Pons (tissue), 1 donor: ENCODE measurements around the gene DNAJC8.

Experiments
- DNase-seq: peaks from one replicate; pipeline ENCODE4 v3.0.0-alpha.2; 2016; ENCODE audit warnings: low spot score

DNAJC8 gene

DNA sequence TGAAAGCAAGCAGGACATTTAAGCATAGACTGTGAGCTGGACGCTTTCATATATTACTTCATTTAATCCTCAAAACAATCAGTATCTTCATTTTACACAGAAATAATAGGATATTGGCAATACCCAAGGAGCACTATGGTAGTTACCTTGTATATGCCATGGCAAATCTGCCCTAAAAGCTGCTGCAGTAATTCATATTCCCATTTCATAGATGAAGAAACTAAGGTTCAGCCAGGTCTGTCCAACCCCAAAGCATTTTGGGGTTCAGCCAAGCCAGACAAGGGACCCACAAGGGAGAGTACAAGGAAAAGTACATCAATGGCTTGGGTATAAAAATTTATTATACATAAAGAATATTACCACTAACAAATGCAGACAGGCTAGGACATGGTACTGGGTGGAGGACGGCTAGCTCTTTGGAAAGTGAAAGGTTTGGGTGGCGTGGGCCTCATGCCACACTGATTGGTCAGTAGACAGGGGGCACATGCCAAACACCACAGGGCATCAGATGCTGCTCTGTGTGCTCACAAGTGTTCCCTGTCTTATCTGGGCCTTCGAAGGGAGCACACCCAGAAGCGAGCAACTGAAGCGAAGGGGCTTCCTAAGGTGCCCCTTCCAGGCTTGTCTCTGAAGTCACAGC, 32.5 kb downstream of the DNAJC8 start:
- DNase-seq: no peak

DNA sequence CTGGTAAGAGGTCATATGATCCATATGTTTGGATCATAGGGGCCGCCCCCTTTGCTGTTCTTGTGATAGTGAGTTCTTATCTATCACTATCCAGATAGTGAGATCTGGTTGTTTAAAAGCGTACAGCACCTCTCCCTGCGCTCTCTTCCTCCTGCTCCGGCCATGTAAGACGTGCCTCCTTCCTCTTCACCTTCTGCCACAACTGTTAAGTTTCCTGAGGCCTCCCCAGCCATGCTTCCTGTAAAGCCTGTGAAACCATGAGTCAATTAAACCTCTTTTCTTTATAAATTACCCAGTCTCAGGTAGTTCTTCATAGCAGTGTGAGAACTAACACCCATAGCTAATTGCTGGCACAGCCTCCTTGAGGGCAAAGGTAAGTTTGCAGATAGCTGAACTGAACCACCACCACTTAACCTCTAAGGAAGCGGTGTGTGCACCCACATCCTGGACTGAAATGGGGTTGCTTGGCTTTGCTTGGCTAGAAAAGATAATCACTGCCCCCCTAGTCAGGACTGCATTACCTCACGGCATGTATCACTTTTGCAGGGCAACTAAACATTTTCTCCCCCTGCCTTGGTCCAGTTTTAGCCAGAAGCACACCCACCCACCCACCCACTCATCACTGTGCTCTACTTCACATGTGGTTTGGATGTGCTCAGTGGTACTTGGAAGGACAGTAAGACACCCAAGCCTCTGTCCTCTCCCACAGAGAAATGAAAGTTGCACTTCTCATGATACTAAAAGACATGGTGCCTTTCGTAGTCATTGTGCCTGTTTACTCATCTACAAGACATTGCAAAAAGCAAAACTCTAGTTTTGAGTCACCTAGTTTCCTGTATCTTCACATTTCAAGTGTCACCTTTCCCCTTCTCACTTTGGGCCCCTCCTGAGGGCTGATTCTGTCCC, 33.2 kb downstream of the DNAJC8 start:
- DNase-seq: no peak

DNA sequence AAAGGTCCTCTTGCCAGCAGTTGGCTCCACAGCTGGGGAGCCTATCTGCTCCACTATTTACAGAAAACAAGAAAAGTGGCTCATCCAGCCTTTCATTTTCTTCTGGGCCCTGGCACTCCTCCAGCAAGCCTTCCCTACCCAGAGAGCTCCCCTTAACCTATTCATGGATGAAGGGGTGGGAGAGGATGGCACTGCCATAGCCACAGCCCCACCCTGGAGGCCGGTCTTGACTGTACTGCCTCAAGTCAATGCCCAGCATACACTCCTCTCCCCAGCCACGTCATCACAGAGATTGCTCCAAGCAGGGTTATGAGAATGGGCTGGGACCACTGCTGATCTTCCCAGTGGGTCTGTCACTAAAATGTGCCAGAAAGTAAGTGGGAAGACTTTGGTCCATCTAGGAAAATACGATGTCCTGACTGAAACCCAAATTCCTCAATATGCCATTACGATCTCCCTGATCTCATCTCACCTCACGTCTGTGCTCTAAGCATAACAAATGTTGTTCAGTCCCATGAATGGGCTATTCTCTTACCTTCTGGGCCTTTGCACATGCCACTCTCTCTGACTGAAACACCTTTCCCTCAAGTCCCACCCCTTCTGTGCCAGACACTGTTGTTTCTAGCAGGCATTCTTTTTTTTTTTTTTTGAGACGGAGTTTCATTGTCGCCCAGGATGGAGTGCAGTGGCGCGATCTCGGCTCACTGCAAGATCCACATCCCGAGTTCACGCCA, 35.0 kb downstream of the DNAJC8 start:
- no peak for DNase-seq

DNA sequence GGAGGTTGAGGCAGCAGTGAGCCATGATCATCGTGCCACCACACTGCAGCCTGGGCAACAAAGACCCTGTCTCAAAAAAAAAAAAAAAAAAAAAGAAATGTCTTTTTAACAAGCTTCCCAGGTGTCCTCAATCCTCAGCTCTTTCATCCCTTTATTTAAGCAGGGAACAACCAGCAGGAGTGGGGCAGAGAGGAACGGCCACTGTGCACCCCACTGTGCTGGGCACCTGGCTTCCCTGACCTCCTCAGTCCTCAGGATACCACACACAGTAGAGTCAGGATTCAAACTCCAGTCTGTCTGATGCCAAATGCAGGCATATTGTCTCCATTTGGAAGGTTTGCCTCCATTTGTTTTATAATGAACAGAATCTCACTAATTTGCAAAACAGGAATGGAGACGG, 36.5 kb downstream of the DNAJC8 start:
- no peak for DNase-seq

DNA sequence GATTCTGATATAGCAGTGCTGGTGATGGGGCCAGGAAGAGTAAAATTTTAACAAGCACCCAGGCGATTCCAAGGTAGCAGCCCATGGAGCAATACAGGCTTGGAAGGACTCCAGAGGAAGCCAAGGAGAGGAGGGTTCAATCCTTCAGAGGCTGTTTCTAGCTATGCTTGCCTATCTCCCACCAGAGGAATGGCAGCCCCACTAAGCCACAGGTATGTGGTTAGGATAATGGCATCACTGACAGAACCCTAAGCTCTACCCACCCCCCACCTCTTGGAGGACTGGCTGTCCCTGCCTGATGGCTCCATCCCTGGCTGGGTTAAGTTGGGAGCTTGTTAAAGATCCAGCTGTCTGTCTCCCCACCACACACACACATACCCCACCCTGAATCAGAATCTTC, 37.0 kb downstream of the DNAJC8 start:
- DNase-seq: no peak

DNA sequence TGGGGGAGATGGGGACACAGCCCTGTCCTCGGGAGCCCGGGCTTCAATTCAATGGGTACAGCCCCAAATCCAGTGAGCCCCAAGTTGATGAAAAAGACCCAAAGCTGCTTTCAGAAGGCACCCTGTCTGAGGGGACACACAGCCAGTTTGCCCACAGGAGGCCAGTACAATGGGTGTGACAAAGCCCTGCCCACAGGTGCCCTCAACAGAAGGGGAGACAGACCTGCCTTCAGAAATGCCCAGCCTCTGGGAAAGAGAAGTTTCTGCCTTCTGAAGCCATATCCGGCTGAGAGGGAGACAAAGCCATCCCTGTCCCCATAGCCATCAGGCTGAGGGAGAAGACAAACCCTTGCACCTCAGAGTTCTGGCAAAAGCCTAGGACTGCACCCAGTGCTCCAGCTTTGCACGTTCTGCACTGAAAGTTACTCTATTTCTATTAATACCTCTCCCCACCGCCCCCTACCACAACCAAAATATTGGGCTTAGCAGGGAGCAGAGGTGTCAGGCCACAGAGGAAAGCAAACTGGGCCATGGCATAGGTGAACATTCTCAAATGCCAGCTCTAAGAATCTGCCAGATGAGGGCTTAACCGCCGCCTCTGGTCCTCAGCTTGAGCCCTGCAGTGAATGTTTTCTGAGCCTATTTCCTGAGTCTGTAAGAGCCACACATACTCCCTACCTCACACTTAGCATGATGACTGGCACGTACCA, 38.3 kb downstream of the DNAJC8 start:
- DNase-seq: no peak

DNA sequence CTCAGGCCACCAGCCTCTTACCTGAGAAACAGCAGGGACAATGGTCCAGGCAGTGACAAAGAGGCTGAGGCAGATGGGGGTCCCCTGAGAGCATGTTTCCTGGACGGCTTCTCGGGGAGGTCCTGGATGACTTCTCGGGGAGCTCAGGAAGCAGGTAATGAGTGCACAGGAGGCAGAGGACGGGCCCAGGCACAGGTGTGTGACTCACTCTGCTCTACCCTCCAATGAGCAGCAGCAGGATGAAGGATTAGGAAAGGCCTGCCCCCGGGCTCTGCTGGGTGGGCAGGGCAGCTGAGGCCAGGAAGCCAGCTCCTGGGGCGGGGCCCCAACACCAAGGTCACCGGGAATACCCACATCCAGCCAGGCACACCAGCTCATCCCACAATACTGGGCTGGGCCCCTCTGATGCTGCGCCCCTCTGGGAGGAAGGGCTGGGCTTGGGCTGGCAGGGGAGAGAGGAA, 39.1 kb downstream of the DNAJC8 start:
- no peak for DNase-seq

DNA sequence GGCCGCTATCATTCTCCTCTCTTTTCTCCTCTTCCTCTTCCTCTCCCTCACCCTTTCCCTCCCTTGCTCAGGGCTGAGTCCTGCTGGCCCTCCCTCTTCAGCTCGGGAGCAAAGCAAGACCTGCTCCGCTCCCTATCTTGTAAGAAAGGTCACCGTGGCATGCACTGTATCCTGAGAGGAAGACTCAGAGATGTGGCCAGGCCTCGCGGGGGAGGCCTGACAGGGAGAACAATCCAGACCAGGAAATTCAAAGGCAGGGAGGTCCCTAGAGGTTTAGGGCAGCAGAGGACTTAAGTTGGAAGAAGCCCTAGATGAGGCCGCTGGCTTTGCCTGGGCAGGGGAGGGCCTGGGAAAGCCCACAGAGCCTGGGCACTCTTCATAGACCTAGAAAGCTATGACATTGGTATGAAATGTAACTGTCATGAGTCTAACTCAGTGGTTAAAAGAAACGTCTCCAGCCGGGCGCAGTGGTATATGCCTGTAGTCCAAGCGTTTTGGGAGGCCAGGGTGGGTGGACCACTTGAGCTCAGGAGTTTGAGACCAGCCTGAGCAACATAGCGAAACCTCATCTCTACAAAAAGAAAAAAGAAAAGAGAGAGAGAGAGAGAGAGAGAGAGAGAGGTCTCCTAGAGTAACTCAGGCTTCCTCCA, 41.7 kb downstream of the DNAJC8 start:
- no peak for DNase-seq

DNA sequence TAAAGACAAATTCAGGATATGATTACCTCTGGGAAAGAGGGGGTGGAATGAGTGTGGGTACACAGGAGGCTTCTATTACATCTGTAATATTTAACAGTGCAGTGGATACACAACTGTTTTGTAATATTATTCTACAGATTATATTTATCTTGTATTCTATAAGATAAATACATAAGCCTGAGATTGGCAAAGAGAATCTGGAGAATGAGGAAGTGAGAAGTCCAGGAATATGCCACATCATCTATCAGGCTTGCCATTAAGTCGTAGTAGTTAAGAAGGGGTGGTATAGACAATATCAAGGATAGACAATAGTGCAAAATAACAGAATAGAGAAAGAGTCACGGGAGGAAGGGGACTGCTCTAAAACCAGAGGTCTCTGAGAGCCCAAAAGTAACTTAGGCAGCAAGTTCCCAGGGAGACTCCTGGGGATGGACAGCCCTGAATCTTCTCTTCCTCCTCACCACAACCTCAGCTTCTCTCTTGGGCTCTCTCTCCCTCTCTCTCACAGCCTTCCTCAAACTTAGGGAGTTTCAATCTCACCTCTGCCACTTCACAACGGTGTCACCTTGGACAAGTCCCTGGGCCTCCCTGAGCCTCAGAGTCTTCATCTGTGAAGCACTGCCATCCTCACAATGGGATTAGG, 42.4 kb downstream of the DNAJC8 start:
- no peak for DNase-seq

DNA sequence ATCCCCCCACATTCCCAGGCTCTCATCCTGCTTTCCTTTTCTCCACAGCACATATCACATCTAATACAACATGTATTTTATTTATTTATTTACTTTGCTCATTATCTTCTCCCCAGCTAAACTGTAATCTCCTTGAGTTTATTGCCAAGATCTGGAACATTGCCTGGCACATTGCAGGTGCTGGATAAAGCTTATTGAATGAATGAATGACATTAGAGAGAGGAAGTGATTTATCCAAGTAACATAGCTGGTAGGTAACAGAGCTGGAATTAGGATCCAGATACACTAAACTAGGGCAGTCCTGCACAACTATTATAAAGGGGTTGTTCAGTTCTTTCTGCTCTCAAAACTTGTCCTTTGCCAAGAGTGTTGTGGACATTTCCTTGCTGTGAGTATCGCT, 47.8 kb downstream of the DNAJC8 start:
- DNase-seq: no peak

DNA sequence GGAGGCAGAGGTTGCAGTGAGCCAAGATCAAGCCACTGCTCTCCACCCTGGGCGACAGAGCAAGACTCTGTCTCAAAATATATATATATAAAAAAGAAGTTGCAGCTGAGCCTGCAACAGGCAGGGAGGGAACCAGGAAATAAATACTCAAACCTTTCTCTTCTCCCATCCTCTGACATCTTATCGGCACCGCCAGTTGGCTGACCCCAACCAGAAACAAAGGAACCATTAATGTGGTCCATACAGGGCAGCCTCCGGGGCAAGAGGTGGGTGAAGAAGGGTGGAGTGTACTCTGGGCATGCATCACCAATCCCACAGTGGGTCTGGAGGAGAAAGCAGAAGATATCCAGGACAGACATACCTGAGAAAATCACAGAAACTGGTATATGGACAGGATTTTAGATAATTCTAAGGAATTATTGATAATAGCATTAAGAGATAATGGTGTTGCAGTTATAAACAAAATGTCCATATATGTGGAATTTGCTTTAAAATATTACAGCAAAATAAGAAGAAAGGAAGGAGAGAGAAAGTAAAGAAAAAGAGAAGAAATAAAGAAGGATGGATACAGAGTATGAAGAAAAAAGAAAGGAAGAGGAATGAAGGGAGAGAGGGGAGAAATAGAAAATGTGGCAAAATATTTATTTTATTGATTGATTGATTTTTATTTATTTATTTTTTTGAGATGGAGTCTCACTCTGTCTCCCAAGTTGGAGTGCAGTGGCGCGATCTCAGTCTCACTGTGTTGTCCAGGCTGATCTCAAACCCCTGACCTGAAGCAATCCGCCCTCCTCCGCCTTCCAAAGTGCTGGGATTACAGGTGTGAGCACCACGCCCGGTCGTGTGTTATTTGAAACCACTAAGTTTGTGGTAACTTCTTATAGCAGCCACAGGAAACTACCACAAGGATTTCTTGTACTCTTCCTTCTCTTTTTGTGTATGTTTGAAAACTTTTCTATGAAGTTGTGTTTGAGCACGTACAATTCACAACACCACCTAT, 52.2 kb downstream of the DNAJC8 start:
- DNase-seq: no peak

DNA sequence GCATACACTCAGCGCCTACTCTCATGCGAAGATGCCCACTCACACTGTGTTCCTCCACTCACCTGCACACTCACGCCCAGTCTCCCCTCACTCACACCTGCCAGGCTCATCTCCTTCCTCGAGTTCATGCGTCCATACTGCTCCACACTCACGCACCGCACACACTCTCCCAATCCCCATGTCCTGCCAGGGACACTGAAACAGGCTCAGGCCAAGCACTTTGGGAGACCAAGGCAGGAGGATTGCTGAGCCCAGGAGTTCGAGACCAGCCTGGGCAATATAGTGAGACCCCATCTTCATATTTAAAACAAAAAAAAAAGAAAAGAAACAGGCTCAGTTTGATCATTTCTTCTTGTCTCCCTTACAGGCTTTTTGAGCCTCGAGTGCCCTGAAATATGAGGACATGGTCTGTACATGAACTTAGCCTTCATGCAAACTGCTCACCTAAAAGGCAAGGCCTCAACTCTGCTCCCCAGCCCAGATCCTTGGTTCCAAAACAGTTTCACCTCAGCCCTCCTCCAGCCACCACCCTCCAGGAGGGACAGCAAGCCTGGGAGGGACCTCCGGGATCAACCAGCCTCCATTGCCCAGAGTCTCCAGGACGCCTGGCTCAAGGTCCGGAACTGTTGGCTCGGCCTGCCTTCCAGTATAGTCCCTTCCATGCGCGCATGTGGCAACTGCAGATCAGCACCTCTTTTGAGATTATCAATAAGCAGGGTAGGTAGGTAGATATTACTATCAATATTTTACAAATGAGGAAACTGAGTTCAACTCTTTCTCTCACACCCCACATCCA, 53.9 kb downstream of the DNAJC8 start:
- no peak for DNase-seq

DNA sequence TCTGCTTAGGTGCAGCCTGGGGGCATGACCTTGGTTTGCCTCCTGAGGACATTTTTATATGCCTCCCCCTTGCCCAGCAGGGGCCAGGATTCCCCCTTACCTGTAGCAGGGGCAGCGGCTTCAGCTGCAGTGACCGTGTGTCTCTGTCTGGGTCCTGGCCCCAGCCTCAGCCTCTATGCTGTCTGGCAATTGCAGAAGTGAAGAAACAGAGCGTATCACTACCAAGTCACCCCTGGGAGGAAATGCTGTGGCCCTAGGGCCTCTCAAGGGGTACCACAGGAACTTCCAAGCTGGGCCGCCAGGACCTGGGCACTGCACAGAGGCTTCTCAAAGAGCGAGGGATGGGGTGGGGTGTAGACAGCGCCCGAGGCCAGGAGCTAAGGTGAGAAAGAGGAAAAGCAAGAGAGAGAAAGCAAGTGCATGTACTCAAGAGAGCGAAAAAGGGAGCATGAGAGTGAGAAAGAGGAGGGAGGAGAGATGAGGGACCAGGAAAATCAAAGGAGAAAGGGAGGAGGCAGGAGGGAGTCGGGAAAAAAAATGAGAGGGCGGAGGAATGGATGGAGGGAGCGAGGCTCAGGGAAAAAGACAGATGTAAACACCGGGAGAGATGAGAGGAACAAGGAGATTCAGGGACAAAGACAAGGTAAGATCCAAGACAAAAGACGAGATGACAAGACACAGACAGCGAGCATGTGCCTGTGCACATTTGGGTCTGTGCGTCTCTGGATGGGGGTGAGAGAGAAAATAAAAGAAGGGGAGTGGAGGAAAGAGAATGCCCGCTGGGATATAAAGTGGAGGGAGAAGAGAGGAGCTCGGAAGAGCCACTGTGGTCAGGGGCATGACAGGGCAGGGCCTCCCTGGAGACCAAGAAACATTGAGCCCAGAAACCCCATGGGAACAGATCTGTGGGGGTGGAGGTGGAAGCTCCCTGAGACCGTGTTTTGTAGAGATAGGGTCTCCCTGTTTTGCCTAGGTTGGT, 56.0 kb downstream of the DNAJC8 start, which contains the start of gene PTAFR:
Gene PTAFR, minus strand, starts transcription at position 199 of the 979 bp plus-strand sequence. CDS start 25,669 bp downstream, outside the sequence.
- DNase-seq: no peak

DNA sequence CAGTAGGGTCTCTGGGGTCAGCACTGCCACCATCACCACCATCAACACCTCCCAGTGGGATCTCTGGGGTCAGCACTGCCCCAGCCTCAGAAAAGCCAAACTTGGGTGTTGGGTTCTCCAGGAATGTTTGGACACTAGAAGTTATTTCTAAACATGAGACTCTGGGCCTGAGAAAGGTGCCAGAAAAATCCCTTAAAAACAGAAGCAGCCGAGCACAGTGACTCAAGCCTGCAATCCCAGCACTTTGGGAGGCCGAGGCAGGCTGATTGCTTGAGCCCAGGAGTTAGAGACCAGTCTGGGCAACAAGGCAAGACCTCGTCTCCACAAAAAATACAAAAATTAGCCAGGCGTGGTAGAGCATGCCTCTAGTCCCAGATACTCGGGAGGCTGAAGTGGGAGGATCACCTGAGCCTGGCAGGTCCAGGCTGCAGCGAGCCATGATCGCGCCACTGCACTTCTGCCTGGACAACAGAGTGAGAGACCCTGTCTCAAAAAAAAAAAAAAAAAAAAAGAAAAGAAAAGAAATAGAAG, 56.8 kb downstream of the DNAJC8 start:
- no peak for DNase-seq

DNA sequence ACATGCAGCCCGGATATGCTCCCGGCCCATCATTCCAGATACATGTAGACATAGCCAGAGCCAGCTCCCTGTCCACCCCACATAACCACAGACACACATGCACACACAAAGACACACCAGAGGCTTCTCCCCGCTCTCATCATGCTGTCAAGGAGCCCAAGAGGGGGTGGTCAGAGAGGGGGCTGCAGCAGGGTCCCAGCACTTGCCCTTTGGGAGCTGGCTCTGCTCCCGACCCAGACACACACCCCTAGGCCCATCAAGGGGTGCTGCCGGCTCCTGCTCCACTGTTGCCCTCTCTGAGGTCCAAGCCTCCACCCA, 58.9 kb downstream of the DNAJC8 start:
- no peak for DNase-seq

DNA sequence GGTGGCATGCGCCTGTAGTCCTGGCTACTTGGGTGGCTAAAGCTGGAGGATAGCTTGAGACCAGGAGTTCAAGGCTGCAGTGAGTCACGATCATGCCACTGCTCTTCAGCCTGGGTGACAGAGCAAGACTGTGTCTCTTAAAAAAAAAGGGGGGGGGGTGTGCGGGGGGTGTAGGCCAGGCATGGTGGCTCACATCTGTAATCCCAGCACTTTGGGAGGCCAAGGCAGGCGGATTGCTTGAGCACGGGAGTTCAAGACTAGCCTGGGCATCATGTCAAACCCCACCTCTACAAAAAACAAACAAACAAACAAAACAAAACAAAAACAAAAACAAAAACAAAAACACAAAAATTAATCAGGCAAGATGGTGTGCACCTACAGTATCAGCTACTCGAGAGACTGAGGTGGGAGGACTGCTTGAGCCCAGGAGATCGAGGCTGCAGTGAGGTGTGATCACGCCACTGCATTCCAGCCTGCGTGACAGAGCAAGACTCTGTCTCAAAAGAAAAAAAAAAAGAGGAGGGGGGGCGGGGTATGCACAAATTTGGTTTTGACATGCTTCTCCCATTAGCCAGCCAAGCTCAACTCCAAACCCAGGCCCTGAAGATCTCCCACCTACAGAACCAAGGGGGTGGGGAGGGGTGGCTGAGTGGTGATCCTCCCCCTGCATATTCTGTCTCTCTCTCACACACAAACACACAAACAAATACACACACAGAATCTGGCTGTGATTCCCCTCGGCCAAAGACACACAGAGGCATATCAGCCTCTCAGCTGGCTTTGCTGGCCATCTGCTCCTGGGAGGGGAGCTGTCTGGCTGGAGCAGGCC, 59.5 kb downstream of the DNAJC8 start:
- DNase-seq: peak; percentile 79
